Naive thymus-derived CD8-positive, alpha-beta T cell (primary cell): ENCODE data around the gene NWD2. TPM values are rescaled to one million over a fixed set of nuclear protein-coding genes. Genes with fewer than 3 reads are reported as not detected.
A peak's percentile ranks its signal among the peaks of the same experiment; 100 is the strongest.
"Not testable (repeated sequence)": the region's sequence is repeated elsewhere in the genome, so short reads cannot be mapped to it uniquely, and the experiment has no call there.

Experiments
- ATAC-seq, 2 donors: fragments of 150-1000 bp; cut with Tn5 transposase in 1 of 2; sonication (Bioruptor Pico), chemical (Tn5 transposase) in 1 of 2; 1 replicate in 1 of 2; 2 replicates in 1 of 2; pipeline ENCODE4 v1.10.0; 2021; ENCODE audit warnings: mild to moderate bottlenecking in 2 of 2, moderate library complexity in 2 of 2
- POLR2A ChIA-PET: fragments of 350-600 bp; sonication (Branson Sonifier 250); formaldehyde crosslinking; loops from one replicate; lab custom pipeline; 2021; ENCODE audit warnings: antibody characterized with exemption; lab: Charles Lee
- DNase-seq, 10 donors: peaks; one replicate each; pipeline versions ENCODE4 v3.0.0 to v3.0.0-alpha.2; 2020 to 2022
- H3K27ac Mint-ChIP-seq, 10 donors: one replicate each; pipeline ENCODE4 v1.8.0; 2020 to 2022; ENCODE audit warnings: mild to moderate bottlenecking in 10 of 10, mixed read lengths in 10 of 10, moderate library complexity in 4 of 10, inconsistent platforms in 1 of 10
- H3K27me3 Mint-ChIP-seq, 5 donors: one replicate each; pipeline ENCODE4 v1.8.0; 2021 to 2022; ENCODE audit warnings: mixed read lengths in 5 of 5
- H3K36me3 Mint-ChIP-seq, 3 donors: one replicate each; pipeline ENCODE4 v1.8.0; 2020 to 2022; ENCODE audit warnings: mixed read lengths in 3 of 3, mild to moderate bottlenecking in 2 of 3, inconsistent platforms in 1 of 3
- H3K4me1 Mint-ChIP-seq, 4 donors: one replicate each; pipeline ENCODE4 v1.8.0; 2021 to 2022; ENCODE audit warnings: mixed read lengths in 4 of 4
- H3K4me3 Mint-ChIP-seq, 10 donors: one replicate each; pipeline ENCODE4 v1.8.0; 2020 to 2022; ENCODE audit warnings: mild to moderate bottlenecking in 10 of 10, mixed read lengths in 10 of 10, moderate library complexity in 6 of 10, inconsistent platforms in 1 of 10
- H3K9me3 Mint-ChIP-seq, 9 donors: one replicate each; pipeline ENCODE4 v1.8.0; 2020 to 2022; ENCODE audit warnings: mixed read lengths in 9 of 9, mild to moderate bottlenecking in 3 of 9, inconsistent platforms in 1 of 9, moderate library complexity in 1 of 9
- polyA plus RNA-seq, 3 donors: library from polyadenylated mRNA; unstranded; fragments of 300-500 nt; fragmentation: Illumina TruSeq; gene quantifications; one replicate each; pipeline ENCODE4 v1.2.3, GENCODE V29; 2021
- total RNA-seq, 8 experiments: library from RNA in 2 of 8; stranded (reverse) in 2 of 8; gene quantifications; one replicate each; pipeline ENCODE4 v1.2.3 and lab custom pipeline; 2021 to 2026

Gene NWD2, protein sequence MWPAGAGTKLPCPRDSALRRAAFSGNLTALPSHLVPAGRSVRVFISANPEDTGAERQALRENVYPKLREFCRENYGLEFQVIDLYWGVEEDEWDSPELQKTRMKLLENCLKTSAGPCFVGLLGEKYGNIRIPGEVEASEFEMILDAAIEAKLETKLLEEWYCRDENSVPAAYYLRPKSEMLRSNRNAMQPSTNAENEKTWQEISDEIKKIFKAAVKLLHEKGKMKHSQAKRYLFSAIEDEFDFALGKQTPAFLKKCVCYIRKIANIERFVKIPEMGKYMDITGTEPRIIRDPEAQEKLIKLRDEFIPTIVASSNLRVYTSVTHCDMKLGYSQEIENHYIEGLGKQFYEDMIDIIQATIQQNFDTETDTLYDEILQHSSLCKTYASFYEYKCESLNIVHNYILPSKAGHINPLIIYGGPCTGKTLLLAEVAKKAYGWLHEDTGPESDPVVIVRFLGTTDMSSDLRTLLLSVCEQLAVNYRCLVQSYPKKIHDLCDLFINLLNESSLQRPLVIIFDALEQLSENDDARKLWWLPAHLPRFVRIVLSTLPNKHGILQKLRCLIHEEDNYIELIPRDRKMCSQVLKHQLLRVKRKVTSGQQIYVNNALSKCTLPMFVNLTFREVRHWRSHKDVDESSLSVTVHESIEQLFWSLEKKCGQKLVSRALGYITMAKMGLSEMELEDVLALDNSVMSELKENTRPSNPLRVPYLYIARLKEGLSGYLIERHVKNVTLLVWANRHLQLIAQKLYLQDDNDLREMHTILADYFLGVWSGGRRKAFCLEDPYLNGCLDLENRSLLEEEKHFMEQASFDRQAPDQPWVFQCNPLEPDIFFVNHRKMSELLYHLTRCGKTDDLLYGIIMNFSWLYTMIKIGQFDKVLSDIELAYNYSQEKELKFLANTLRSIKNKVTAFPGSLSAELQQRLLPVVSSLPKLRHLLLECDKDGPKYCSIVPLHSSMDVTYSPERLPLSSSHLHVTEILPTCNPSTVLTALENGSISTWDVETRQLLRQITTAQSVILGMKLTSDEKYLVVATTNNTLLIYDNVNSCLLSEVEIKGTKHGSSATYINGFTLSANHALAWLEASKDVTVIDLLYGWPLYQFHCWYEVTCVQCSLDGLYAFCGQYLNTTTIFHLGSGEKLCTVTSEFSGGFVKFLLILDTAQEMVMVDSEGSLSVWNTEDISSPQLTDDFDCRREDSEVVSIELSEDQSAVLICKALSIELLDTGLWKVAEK (N-terminal part only)
- total RNA-seq (not detected), polyA plus RNA-seq (not detected), total RNA-seq (lab: John Stamatoyannopoulos, UW) (0 reads per million in 6 experiments)

DNA sequence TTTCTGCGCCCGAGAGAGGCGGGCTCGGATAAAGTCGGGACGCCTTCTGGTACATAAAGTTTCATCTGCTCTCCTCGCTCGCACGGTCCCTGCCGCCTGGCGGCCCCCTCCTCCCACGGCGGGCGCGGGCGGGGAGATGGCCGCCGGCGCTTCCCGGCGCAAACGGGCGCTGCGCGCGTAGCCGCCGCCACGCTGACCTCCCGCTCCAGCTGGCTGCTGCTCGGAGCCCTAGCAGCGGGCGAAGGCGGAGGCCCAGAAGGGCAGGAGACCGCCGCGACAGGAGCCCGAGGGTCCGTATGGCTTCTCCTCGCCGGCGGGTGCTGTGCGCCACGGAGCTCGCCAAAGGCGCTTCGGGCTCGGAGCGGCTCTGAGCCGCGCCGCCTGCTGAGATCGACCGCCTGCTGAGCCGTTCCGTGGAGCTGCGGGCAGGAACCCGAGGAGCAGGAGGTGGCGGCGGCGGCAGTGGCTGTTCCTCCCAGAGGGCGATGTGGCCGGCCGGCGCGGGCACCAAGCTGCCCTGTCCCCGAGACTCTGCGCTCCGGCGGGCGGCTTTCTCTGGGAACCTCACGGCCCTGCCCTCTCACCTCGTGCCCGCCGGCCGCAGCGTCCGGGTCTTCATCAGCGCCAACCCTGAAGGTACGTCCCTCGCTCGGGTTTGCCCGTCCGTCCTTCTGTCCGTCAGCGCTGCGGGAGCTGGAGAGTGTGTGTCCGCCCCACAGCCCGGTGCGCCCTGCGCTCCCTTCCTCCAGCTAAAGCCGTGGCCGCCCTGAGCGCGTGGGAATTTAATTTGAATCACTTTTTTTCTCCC lies at the start of gene NWD2:
Gene NWD2, plus strand, starts transcription at position 161 of the 808 bp plus-strand sequence. Its CDS starts 325 bp downstream, at position 486.
- peaks cover 0 to 2% (median 0%) of the 10 kb centered on the region in 3 donors for H3K36me3 Mint-ChIP-seq
- H3K27me3 Mint-ChIP-seq: peaks cover 23 to 77% (median 43%) of the 10 kb centered on the region in 5 donors
- ATAC-seq (no peak), DNase-seq (peak in 1 of 10 donors; percentile 6)
- H3K4me1 Mint-ChIP-seq: peaks cover 0 to 6% (median under 1%) of the 10 kb centered on the region in 4 donors
- POLR2A ChIA-PET: no interaction called here
- H3K9me3 Mint-ChIP-seq: peaks cover 0 to 6% (median 0%) of the 10 kb centered on the region in 9 donors
- no peak within 1 kb of the TSS for H3K27ac Mint-ChIP-seq
- H3K4me3 Mint-ChIP-seq: peak within 1 kb of the TSS in 1 of 10 donors; percentile 43

DNA sequence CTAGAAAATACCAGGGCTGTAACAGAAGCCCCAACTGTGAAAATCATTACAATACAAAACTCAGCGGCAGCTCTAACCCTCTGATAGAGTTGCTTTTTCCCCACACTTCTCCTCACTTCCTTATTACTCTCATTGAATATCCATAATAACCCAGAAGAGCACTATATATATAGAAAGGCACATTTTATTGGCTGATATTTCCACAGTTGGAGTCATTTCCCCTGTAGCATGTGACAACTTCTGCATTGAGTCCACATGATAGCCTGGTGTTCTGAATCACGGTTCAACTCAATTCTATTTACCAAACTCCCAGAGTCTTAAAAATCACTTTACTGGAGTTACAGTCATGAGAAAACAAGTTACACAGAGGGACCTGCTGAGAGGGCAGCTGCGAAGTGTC lies 46.6 kb upstream of the NWD2 start:
- DNase-seq (no peak), ATAC-seq (no peak)
- no peak overlapping the region for H3K4me3 Mint-ChIP-seq
- H3K9me3 Mint-ChIP-seq: peaks cover 0 to 22% (median 6%) of the 10 kb centered on the region in 9 donors
- peaks cover 0 to 10% (median 0%) of the 10 kb centered on the region in 5 donors for H3K27me3 Mint-ChIP-seq
- peaks cover 0 to 6% (median 0%) of the 10 kb centered on the region in 3 donors for H3K36me3 Mint-ChIP-seq
- no peak overlapping the region for H3K27ac Mint-ChIP-seq
- no peaks in the 10 kb centered on the region for H3K4me1 Mint-ChIP-seq
- POLR2A ChIA-PET: no interaction called here

DNA sequence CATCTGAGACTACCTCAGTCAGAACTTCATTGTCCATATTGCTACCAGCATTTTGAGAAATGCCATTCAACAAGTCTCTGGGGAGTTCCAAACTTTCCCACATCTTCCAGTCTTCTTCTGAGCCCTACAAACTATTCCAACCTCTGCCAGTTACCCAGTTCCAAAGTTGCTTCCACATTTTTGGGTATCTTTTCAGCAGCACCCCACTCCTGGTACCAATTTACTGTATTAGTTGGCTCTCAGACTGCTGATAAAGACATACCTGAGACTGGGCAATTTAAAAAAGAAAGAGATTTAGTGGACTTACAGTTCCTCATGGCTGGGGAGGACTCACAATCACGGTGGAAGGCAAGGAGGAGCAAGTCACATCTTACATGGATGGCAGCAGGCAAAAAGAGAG lies 39.8 kb upstream of the NWD2 start:
- Mint-ChIP-seq H3K27me3 (peaks cover 0 to 10% (median 0%) of the 10 kb centered on the region in 5 donors), H3K36me3 (peaks cover 0 to 11% (median 2%) of the 10 kb centered on the region in 3 donors), H3K4me3 (peak overlapping the region in 1 of 10 donors; percentile 28), H3K9me3 (peaks cover 0 to 42% (median 22%) of the 10 kb centered on the region in 9 donors)
- ATAC-seq, POLR2A ChIA-PET, DNase-seq, H3K4me1 Mint-ChIP-seq, H3K27ac Mint-ChIP-seq: not testable (repeated sequence)

DNA sequence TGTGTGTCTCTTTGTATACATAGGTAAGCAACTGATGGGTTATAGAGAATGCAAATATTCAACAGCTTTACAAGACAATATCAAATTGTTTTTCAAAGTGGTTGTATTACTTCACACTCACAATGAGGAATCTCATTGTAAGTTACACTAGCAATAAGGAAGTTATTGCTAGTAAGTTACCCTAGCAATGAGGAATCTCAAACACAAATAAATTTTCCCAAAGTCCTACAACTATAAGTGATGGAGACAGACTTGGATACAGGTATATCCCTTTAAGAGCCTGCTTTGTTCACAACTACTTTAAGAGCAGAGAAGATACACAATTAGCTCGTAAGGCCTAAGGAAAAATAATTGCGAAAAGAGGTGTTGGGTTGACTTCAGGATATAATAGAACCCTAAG lies 28.3 kb upstream of the NWD2 start:
- H3K27me3 Mint-ChIP-seq: peaks cover 3 to 11% (median 5%) of the 10 kb centered on the region in 5 donors
- DNase-seq: no peak
- H3K27ac Mint-ChIP-seq: no peak overlapping the region
- no peak for ATAC-seq
- no peaks in the 10 kb centered on the region for H3K36me3 Mint-ChIP-seq
- H3K4me1 Mint-ChIP-seq: no peaks in the 10 kb centered on the region
- POLR2A ChIA-PET: no interaction called here
- H3K4me3 Mint-ChIP-seq: no peak overlapping the region
- peaks cover 0 to 3% (median 0%) of the 10 kb centered on the region in 9 donors for H3K9me3 Mint-ChIP-seq

DNA sequence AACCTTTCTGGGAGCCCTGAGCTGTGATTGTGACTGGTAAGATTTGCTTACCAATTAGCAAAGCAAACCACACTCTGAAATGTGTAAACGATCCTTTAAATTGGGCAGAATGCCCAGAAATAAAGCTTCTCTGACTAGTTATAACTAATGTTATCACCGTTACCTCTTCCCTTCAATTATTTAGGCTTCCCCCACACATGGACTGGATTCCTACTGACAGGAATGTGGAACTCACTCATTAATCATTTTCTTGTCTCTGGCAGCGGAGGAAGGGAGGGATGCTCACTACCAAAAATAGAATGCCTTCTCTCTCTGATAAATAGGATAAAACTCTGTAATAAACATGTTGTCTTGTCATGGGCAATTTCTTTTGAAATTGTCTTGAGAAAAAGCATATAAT lies 25.3 kb upstream of the NWD2 start:
- Mint-ChIP-seq H3K4me3 (no peak overlapping the region), H3K27me3 (peaks cover 2 to 11% (median 3%) of the 10 kb centered on the region in 5 donors), H3K36me3 (no peaks in the 10 kb centered on the region), H3K4me1 (no peaks in the 10 kb centered on the region), H3K27ac (no peak overlapping the region), H3K9me3 (peaks cover 0 to 4% (median 0%) of the 10 kb centered on the region in 9 donors)
- POLR2A ChIA-PET: no interaction called here
- no peak for DNase-seq
- no peak for ATAC-seq

DNA sequence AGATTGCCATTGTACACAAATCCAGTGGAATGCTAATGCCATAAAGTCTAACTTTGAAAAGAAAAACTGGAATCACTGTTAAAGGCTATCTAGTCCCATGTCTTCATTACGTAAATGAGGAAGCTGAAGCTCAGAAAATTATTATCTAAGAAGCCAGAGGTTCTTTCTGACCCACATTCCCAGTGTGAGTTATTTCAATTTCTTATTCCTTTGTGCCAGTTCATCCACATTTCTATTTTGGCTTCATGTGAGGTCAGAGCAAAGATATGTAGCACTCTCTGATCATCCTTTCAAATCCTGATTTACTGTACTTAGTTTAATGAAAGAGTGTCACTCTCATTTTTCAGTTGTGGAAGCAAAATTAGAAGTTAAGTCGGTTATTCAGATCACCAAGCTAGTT lies 24.6 kb upstream of the NWD2 start:
- Mint-ChIP-seq H3K36me3 (no peaks in the 10 kb centered on the region), H3K27me3 (peaks cover 2 to 11% (median 4%) of the 10 kb centered on the region in 5 donors), H3K4me1 (no peaks in the 10 kb centered on the region), H3K4me3 (no peak overlapping the region), H3K9me3 (peaks cover 0 to 4% (median 0%) of the 10 kb centered on the region in 9 donors), H3K27ac (peak overlapping the region in 1 of 10 donors; percentile 60)
- no peak for DNase-seq
- POLR2A ChIA-PET: no interaction called here
- ATAC-seq: no peak

DNA sequence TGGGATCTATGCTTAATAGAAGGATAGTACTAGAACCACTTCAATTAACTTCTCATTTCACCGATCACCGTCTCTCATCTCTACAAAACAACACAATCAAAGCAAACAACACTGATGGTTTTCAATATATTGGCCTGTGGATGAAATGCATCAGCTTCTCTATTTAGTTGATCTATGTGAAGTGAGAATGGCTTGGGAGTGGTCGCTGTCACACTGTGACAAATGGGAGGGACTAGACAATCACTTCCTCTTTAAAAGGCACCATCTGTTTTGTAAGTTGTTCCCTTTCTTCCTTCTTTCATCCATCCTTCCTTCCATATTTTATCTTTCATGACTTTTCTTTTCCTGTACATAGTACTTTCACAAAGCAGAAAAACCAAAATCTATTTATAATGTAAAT lies 23.9 kb upstream of the NWD2 start:
- Mint-ChIP-seq H3K9me3 (peaks cover 0 to 5% (median 0%) of the 10 kb centered on the region in 9 donors), H3K27me3 (peaks cover 2 to 11% (median 5%) of the 10 kb centered on the region in 5 donors), H3K27ac (no peak overlapping the region), H3K36me3 (no peaks in the 10 kb centered on the region), H3K4me3 (no peak overlapping the region), H3K4me1 (no peaks in the 10 kb centered on the region)
- no peak for DNase-seq
- POLR2A ChIA-PET: no interaction called here
- ATAC-seq: no peak

DNA sequence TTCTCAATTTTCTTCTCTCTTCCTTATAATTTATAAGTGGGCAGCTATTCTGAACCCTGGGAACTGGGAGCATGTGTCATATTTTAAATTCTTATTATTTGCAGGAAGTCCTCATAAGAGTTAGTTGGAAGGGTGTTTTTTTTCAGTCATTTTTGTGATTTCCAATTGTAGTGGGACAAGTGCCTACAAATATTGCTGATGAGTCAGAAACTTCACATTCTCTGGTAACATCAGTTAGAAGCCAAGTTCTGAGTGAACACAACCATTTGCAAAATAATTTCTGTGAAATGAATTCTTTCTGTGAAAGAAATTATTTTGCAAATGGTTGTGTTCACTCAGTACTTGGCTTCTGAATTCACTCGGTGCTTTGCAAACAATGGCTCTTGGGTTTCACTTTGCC lies 20.8 kb upstream of the NWD2 start:
- H3K9me3 Mint-ChIP-seq: peaks cover 0 to 4% (median 0%) of the 10 kb centered on the region in 9 donors
- H3K4me1 Mint-ChIP-seq: no peaks in the 10 kb centered on the region
- H3K36me3 Mint-ChIP-seq: no peaks in the 10 kb centered on the region
- no peak overlapping the region for H3K27ac Mint-ChIP-seq
- ATAC-seq: no peak
- no peak overlapping the region for H3K4me3 Mint-ChIP-seq
- DNase-seq: no peak
- H3K27me3 Mint-ChIP-seq: peaks cover 2 to 20% (median 6%) of the 10 kb centered on the region in 5 donors
- POLR2A ChIA-PET: no interaction called here

DNA sequence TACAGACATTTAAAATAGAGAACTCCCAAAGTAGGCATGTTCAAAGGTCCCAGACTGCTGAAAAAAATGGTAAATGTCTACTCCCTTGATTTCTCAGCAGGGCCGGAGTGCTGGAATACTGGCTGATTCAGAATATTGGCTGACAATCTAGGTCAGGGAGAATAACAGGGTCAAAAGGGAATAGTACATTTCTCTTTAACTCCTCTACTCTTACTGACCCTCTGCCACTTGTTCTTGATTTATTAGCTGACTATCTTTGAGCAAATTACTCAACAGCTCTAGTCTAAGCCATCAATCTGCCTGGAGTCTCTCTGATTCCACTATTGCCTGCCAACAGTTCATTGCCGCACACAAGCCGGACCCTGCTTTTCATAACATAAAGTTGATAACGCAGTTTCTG lies 19.7 kb upstream of the NWD2 start:
- H3K27ac Mint-ChIP-seq: no peak overlapping the region
- H3K4me3 Mint-ChIP-seq: no peak overlapping the region
- ATAC-seq: no peak
- no peaks in the 10 kb centered on the region for H3K4me1 Mint-ChIP-seq
- no peaks in the 10 kb centered on the region for H3K36me3 Mint-ChIP-seq
- no peak for DNase-seq
- POLR2A ChIA-PET: no interaction called here
- peaks cover 0 to 20% (median 3%) of the 10 kb centered on the region in 5 donors for H3K27me3 Mint-ChIP-seq
- H3K9me3 Mint-ChIP-seq: peaks cover 0 to 4% (median 0%) of the 10 kb centered on the region in 9 donors

DNA sequence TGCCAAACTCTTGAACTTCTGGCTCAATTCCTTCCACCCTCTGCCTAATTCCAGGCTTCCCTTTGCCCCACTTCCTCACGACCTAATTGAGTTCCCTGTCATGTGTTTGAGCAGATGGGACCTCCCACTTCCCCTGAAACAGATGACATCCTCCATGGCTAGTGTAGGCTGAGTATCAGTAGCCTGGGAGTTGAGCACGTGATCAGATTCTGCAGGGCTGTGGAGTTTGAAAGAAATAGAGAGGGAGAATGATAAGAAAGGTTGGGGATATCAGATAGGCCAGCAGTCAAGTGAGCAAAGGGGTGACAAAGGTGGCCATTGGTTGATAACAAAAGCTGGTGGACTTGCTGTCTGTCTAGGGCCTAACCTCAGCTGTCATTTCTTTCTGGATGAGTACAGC lies 18.8 kb upstream of the NWD2 start:
- ATAC-seq (no peak), DNase-seq (no peak)
- Mint-ChIP-seq H3K9me3 (peaks cover 0 to 9% (median 0%) of the 10 kb centered on the region in 9 donors), H3K4me3 (no peak overlapping the region), H3K36me3 (no peaks in the 10 kb centered on the region), H3K27me3 (peaks cover 0 to 13% (median 7%) of the 10 kb centered on the region in 5 donors), H3K4me1 (no peaks in the 10 kb centered on the region), H3K27ac (no peak overlapping the region)
- POLR2A ChIA-PET: no interaction called here

DNA sequence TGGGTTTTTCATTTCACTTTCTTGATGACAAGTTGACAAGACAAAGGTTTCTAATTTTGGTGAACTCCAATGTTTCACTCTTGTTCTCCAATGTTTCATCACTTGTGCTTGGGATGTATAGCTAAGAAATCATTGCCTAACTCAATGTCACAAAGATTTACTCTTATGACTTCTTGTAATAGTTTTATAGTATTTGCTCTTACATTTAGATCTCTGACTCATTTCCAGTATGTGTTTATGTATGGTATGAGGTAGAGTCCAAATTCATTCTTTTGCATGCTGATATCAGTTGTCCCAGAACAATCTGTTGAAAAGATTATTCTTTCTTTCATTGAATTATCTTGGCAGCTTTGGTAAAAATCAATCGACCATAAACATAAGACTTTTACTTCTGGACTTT lies 12.2 kb upstream of the NWD2 start:
- Mint-ChIP-seq H3K36me3 (no peaks in the 10 kb centered on the region), H3K4me1 (no peaks in the 10 kb centered on the region), H3K9me3 (peaks cover 0 to 9% (median 0%) of the 10 kb centered on the region in 9 donors), H3K27me3 (peaks cover 9 to 31% (median 16%) of the 10 kb centered on the region in 5 donors), H3K27ac (no peak overlapping the region), H3K4me3 (no peak overlapping the region)
- POLR2A ChIA-PET: no interaction called here
- DNase-seq (no peak), ATAC-seq (no peak)
